B cell (primary cell): ENCODE measurements around the gene PRR35. TPM values are rescaled to one million over a fixed set of nuclear protein-coding genes. Genes with fewer than 3 reads are reported as not detected.

ENCODE experiments used
- ATAC-seq: fragments of 200-7000 bp; cut with Tn5 transposase; one replicate; pipeline ENCODE4 v1.10.0; 2021; ENCODE audit warnings: low read depth, mild to moderate bottlenecking, moderate number of reproducible peaks, moderate library complexity
- CTCF ChIA-PET: fragments of 350-600 bp; sonication (Branson Sonifier 250); formaldehyde crosslinking; loops from one replicate; lab custom pipeline; 2021; ENCODE audit warnings: antibody characterized with exemption, inconsistent platforms; lab: Charles Lee
- POLR2A ChIA-PET: fragments of 350-600 bp; sonication (Branson Sonifier 250); formaldehyde crosslinking; loops from one replicate; lab custom pipeline; 2021; ENCODE audit warnings: antibody characterized with exemption; lab: Charles Lee
- DNase-seq: peaks from one replicate; pipeline ENCODE4 v3.0.0; 2013
- H2AFZ ChIP-seq: 2 replicates; pipeline ENCODE4 v1.6.1; 2012; ENCODE audit warnings: mild to moderate bottlenecking, low read depth, low read length; ENCODE audit not compliant: insufficient read depth, poor library complexity, severe bottlenecking
- H3K27ac ChIP-seq, 2 donors: 1 replicate in 1 of 2; 2 replicates in 1 of 2; pipeline ENCODE4 v1.5.1; 2012 to 2013; ENCODE audit warnings: low read length in 2 of 2, mild to moderate bottlenecking in 2 of 2, moderate library complexity in 1 of 2
- H3K27me3 ChIP-seq, 4 experiments: fragments of 200-600 bp in 1 of 4; sonication (generic) in 1 of 4; replicated peaks in 1 of 4; 1 replicate in 2 of 4; 2 replicates in 2 of 4; pipeline versions ENCODE4 v1.6.1 to v1.7.0; 2013 to 2016; ENCODE audit warnings: low read length in 3 of 4, mild to moderate bottlenecking in 2 of 4, mixed read lengths in 1 of 4, moderate library complexity in 1 of 4; ENCODE audit not compliant: insufficient read depth in 4 of 4, control insufficient read depth in 3 of 4; ENCODE audit errors: control extremely low read depth in 1 of 4
- H3K36me3 ChIP-seq, 2 experiments: replicated peaks in 1 of 2; 1 replicate in 1 of 2; 2 replicates in 1 of 2; pipeline versions ENCODE4 v1.6.1 to v1.7.1; 2013; ENCODE audit warnings: low read length in 1 of 2; ENCODE audit not compliant: insufficient read depth in 2 of 2, control insufficient read depth in 1 of 2; ENCODE audit errors: control extremely low read depth in 1 of 2, extremely low read depth in 1 of 2
- H3K4me1 ChIP-seq, 2 donors: fragments of 200-600 bp in 1 of 2; sonication (generic) in 1 of 2; 1 replicate in 1 of 2; 2 replicates in 1 of 2; pipeline versions ENCODE4 v1.5.1 to v1.6.1; 2013 to 2017; ENCODE audit warnings: low read length in 2 of 2; ENCODE audit not compliant: control insufficient read depth in 2 of 2, insufficient read depth in 2 of 2
- H3K4me2 ChIP-seq: replicated peaks from 2 replicates; pipeline ENCODE3; 2012; ENCODE audit warnings: mild to moderate bottlenecking, low read depth, low read length; ENCODE audit not compliant: poor library complexity, severe bottlenecking
- H3K4me3 ChIP-seq, 5 experiments: fragments of 200-600 bp in 1 of 5; sonication (generic) in 1 of 5; 1 replicate in 3 of 5; 2 replicates in 2 of 5; pipeline versions ENCODE4 v1.5.1 to v1.7.0; 2011 to 2016; ENCODE audit warnings: low read length in 4 of 5, mild to moderate bottlenecking in 4 of 5, low read depth in 2 of 5, control low read depth in 1 of 5, moderate library complexity in 1 of 5; ENCODE audit not compliant: insufficient read depth in 1 of 5; ENCODE audit errors: control extremely low read depth in 1 of 5, extremely low read depth in 1 of 5
- H3K79me2 ChIP-seq: fragments of 200-600 bp; sonication (generic); one replicate; pipeline ENCODE4 v1.6.0; 2016; ENCODE audit warnings: low read length; ENCODE audit not compliant: control insufficient read depth, insufficient read depth
- H3K9ac ChIP-seq: fragments of 200-600 bp; sonication (generic); 2 replicates; pipeline ENCODE4 v1.6.1; 2017; ENCODE audit warnings: mild to moderate bottlenecking, low read length, moderate library complexity
- H3K9me3 ChIP-seq, 3 donors: one replicate each; pipeline versions ENCODE4 v1.6.1 to v1.7.1; 2013; ENCODE audit warnings: low read length in 2 of 3; ENCODE audit not compliant: control insufficient read depth in 2 of 3, insufficient read depth in 1 of 3; ENCODE audit errors: control extremely low read depth in 1 of 3
- H4K20me1 ChIP-seq: 2 replicates; pipeline ENCODE4 v1.6.0; 2012; ENCODE audit warnings: mild to moderate bottlenecking, low read length; ENCODE audit not compliant: insufficient read depth, control insufficient read depth, poor library complexity, severe bottlenecking
- H3K27ac Mint-ChIP-seq: one replicate; pipeline ENCODE4 v1.8.0; 2021; ENCODE audit warnings: mixed read lengths
- H3K27me3 Mint-ChIP-seq: one replicate; pipeline ENCODE4 v1.8.0; 2021; ENCODE audit warnings: mixed read lengths
- H3K4me1 Mint-ChIP-seq: one replicate; pipeline ENCODE4 v1.8.0; 2021; ENCODE audit warnings: mixed read lengths
- H3K4me3 Mint-ChIP-seq: one replicate; pipeline ENCODE4 v1.8.0; 2021; ENCODE audit warnings: mixed read lengths
- H3K9me3 Mint-ChIP-seq: one replicate; pipeline ENCODE4 v1.8.0; 2022; ENCODE audit warnings: mixed read lengths; ENCODE audit not compliant: insufficient read depth
- CTCF ChIP-seq: fragments of 200-600 bp; IDR thresholded peaks from one replicate; pipeline ENCODE4 v1.8.0; 2022; ENCODE audit warnings: antibody characterized with exemption, mild to moderate bottlenecking
- EZH2 ChIP-seq: IDR thresholded peaks from 2 replicates; pipeline ENCODE4 v1.6.1; 2012; ENCODE audit warnings: borderline replicate concordance, low read depth, mild to moderate bottlenecking, moderate library complexity, low read length; ENCODE audit not compliant: insufficient read depth, poor library complexity, severe bottlenecking
- WGBS: methylation state at CpG from one replicate; pipeline ENCODE4 v1.1.5; 2013; ENCODE audit warnings: missing lambda C conversion rate; ENCODE audit not compliant: insufficient coverage; 5-methylcytosine and 5-hydroxymethylcytosine counted together
- intact Hi-C: fragments of 100-400 bp; cut with micrococcal nuclease; formaldehyde crosslinking; loops from one replicate; pipeline ENCODE4 v1.10.0; 2022
- polyA plus RNA-seq: library from polyadenylated mRNA; depleted of rRNA; stranded (reverse); fragments of >200 nt; gene quantifications from 2 replicates; pipeline ENCODE4 v1.2.3, GENCODE V29; 2012
- total RNA-seq, 2 donors: library from RNA; stranded (reverse); fragments of 120-200 nt in 1 of 2; gene quantifications; 1 replicate in 1 of 2; 2 replicates in 1 of 2; pipeline versions ENCODE4 v1.2.3 to v1.2.4, GENCODE V29; 2013 to 2022

PRR35 gene
- total and polyA plus RNA-seq, 2 donors (not counting 1 experiment from before 2014, with no cell fraction given): not detected

DNA sequence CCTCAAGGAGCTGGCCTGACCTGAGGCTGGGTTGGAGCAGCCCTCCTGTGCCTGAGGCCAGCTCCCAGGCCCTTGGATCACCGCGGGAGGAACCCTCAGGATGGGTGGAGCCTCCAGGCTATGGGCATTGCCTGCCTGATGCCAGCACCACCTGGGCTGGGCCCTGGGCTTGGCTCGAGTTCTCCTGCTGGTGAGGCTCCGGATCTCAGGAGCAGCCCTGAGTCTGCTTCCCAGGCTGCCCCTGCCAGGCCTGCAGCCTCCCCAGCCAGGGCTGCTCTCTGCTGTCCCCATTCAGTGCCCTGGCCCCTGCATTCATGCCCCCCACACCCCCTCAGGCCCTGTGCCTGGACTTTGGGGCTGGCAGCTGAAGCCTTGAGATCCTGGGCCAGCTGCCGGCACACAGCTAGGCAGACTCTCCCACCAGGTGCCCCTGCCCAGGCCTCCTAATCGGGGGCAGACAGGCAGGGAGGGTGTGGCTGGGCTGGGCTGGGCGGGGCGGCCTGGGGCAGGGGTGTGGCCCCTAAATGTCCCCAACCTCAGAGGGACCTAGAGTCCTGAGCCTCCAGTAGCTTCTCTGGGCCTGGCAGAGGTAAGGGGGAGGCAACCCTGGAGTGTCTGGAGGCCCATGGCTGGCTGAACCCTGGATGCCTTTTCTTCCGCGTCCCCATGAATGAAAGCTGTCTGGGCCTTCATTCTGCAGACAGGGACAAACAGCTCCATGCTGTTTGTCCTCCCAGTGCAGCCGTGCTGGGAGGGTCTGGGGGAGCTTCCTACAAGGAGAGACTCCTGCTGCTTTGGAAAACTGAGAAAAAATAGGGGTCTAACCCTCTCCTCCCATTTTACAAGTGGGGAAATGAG lies 8.4 kb downstream of the PRR35 start:
- intact Hi-C loops: loop anchor here (2.0 kb wide), 1 partner anchor 42 kb away; the partner anchor contains the start of gene CAPN15
- Histone ChIP-seq H3K4me1 (peaks cover 33 to 48% of the 10 kb centered on the region in 2 donors), H3K4me3 (peak overlapping the region in 3 of 5 experiments; percentile 57 to 78 (median 71))

More for the DNA sequence above, 8.4 kb downstream of the PRR35 start:
- H3K9me3 Mint-ChIP-seq: no peaks in the 10 kb centered on the region
- H3K4me1 Mint-ChIP-seq: peaks cover 33% of the 10 kb centered on the region
- CTCF ChIA-PET: no interaction called here
- Histone ChIP-seq H3K79me2 (peaks cover 27% of the 10 kb centered on the region), H3K9me3 (no peaks in the 10 kb centered on the region), H4K20me1 (no peaks in the 10 kb centered on the region), H3K4me2 (peak overlapping the region; percentile 90), H3K27me3 (no peaks in the 10 kb centered on the region), H3K36me3 (no peaks in the 10 kb centered on the region), H2AFZ (peak overlapping the region; percentile 88), H3K27ac (peak overlapping the region in 1 of 2 donors; percentile 76), H3K9ac (peak overlapping the region; percentile 77)
- TF ChIP-seq CTCF (no peak), EZH2 (no peak)
- POLR2A ChIA-PET: interaction anchor here (0.6 to 3.0 kb wide), 2 partner anchors 41 to 186 kb away, joined by 4 to 8 read pairs; partner anchors contain the start of gene CAPN15
- peak overlapping the region; percentile 88 for H3K4me3 Mint-ChIP-seq
- ATAC-seq (no peak), DNase-seq (no peak)
- 94% methylated on average over 11 of the region's 11 CpGs for WGBS
- H3K27ac Mint-ChIP-seq: peak overlapping the region; percentile 90
- H3K27me3 Mint-ChIP-seq: no peaks in the 10 kb centered on the region
